ENCODE measurements around the gene KCNT2. TPM values are rescaled to one million over a fixed set of nuclear protein-coding genes. Genes with fewer than 3 reads are reported as not detected.

Gene KCNT2
- total RNA-seq, 1 experiment from 2014 or later, result 0.41 TPM

DNA sequence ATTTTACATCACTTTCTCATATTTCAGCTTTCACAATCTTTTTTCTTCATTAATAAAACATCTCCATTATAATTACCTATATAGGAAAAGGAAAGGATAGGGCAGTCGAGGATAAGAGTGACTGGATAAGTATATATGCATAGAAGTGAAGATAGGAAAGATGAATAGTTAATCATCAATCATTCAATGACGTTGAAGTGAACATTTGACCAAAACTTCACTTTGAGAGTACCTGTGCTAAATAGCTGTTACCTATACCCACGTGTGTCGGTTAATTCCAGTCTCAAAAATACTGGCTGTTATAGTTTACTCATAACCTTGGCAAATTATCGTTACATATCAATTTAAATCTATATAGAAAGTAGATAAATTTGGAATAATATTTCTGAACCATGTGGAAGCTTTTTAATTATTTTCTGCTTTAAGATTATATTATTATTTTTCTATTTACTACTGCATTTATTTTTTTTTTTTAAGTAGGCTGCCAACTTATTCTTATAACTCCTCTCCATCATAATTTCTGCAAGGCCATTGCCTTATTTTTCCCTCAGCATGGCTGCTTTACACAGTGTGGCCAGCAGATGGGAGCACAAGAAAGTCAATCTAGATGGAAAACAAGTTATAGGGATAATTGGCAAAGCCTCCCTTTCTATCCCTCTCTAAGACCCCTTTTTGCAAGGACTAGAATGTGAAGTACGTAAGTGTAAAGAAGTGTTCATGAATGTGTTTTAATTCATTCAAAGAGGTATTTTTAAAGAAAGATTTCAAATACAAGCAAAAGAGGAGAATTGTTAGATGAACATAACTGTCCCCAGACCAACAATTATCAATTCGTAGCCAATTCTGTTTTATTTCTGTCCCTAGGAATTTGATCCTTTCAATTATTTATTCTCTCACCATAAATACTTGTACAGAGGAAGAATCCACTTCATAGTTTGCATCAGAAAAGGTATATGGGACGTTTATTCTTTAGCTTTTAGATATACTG, 290.4 kb downstream of the KCNT2 start:
- DNase-seq (ENCODE audit: low read depth, low spot score) (peak; percentile 7), ATAC-seq (no peak)
- H3K27ac ChIP-seq (ENCODE audit: low read length), result no peak overlapping the region
- in situ Hi-C loops (cut with HindIII; ENCODE audit: low pct_unique_long_range_greater_than_20kb, low sequenced_read_pairs), result no loop called here
- ChIA-PET CTCF (interaction anchor here (0.7 kb wide), 1 partner anchor 78 kb away, joined by 4 read pairs; no protein-coding TSS in a partner anchor), POLR2A (no interaction called here)
- H3K27me3 ChIP-seq (ENCODE audit: control insufficient read depth, insufficient read depth, low read length), result no peaks in the 10 kb centered on the region
- H3K9me3 ChIP-seq (ENCODE audit: control insufficient read depth, insufficient read depth, low read depth, low read length), result no peaks in the 10 kb centered on the region
- TF ChIP-seq SIN3A (IDR thresholded peaks at IDR 0.05; ENCODE audit: borderline replicate concordance, insufficient read depth, low read depth, low read length) (no peak), POLR2AphosphoS5 (IDR thresholded peaks at IDR 0.05; ENCODE audit: low read depth, low read length) (no peak), TCF7L2 (IDR thresholded peaks at IDR 0.05; ENCODE audit: low read depth, low read length) (no peak), CTCF (IDR thresholded peaks at IDR 0.05) (peak; percentile 66; the same call in 1 of the 2 replicates)
- TF ChIP-seq, protein P1, sequence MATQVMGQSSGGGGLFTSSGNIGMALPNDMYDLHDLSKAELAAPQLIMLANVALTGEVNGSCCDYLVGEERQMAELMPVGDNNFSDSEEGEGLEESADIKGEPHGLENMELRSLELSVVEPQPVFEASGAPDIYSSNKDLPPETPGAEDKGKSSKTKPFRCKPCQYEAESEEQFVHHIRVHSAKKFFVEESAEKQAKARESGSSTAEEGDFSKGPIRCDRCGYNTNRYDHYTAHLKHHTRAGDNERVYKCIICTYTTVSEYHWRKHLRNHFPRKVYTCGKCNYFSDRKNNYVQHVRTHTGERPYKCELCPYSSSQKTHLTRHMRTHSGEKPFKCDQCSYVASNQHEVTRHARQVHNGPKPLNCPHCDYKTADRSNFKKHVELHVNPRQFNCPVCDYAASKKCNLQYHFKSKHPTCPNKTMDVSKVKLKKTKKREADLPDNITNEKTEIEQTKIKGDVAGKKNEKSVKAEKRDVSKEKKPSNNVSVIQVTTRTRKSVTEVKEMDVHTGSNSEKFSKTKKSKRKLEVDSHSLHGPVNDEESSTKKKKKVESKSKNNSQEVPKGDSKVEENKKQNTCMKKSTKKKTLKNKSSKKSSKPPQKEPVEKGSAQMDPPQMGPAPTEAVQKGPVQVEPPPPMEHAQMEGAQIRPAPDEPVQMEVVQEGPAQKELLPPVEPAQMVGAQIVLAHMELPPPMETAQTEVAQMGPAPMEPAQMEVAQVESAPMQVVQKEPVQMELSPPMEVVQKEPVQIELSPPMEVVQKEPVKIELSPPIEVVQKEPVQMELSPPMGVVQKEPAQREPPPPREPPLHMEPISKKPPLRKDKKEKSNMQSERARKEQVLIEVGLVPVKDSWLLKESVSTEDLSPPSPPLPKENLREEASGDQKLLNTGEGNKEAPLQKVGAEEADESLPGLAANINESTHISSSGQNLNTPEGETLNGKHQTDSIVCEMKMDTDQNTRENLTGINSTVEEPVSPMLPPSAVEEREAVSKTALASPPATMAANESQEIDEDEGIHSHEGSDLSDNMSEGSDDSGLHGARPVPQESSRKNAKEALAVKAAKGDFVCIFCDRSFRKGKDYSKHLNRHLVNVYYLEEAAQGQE (IDR thresholded peaks at IDR 0.05; ENCODE audit: insufficient read depth in 1 of 2, low read depth in 2 of 2, low read length in 1 of 2), result no peak
- no peak overlapping the region for H3K4me3 ChIP-seq (ENCODE audit: low read depth in 2 of 2, low read length in 2 of 2)
- intact Hi-C loops (cut with micrococcal nuclease; ENCODE audit: unreplicated experiment), result loop anchor here (1.0 kb wide), 1 partner anchor 341 kb away; no protein-coding TSS in a partner anchor
- no peaks in the 10 kb centered on the region for H3K36me3 ChIP-seq (ENCODE audit: control insufficient read depth, insufficient read depth, low read length)
- no TSS peak for BruUV-seq (replicated peaks)
- H3K4me1 ChIP-seq (ENCODE audit: control insufficient read depth, insufficient read depth, low read length), result no peaks in the 10 kb centered on the region

DNA sequence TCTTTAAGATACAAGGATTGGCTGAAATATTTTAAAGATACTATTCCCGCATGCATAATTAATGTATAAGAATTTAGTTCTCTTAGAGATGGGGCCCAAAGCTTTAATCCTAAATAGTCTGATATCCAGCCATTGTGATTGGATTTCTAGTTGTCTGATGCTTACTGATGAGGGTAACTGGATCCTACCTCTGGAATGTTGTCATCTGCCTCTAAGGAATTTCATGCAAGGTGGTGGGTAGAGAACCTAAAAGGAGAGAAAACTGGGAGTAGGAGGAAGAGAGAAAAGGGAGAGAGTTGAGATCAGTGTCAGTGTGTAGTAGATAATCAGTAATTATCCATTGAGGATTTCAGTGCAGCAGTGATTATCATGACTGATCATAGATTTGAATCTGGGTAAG, 295.5 kb downstream of the KCNT2 start:
- Histone ChIP-seq H3K4me1 (ENCODE audit: control insufficient read depth, insufficient read depth, low read length) (no peaks in the 10 kb centered on the region), H3K27me3 (ENCODE audit: control insufficient read depth, insufficient read depth, low read length) (no peaks in the 10 kb centered on the region), H3K36me3 (ENCODE audit: control insufficient read depth, insufficient read depth, low read length) (no peaks in the 10 kb centered on the region), H3K9me3 (ENCODE audit: control insufficient read depth, insufficient read depth, low read depth, low read length) (no peaks in the 10 kb centered on the region), H3K27ac (ENCODE audit: low read length) (no peak overlapping the region), H3K4me3 (ENCODE audit: low read depth in 2 of 2, low read length in 2 of 2) (no peak overlapping the region)
- intact Hi-C loops (cut with micrococcal nuclease; ENCODE audit: unreplicated experiment), result no loop called here
- DNase-seq (ENCODE audit: low read depth, low spot score), result no peak
- TF ChIP-seq CTCF (IDR thresholded peaks at IDR 0.05) (no peak), POLR2AphosphoS5 (IDR thresholded peaks at IDR 0.05; ENCODE audit: low read depth, low read length) (no peak), SIN3A (IDR thresholded peaks at IDR 0.05; ENCODE audit: borderline replicate concordance, insufficient read depth, low read depth, low read length) (no peak), TCF7L2 (IDR thresholded peaks at IDR 0.05; ENCODE audit: low read depth, low read length) (no peak)
- TF ChIP-seq, protein P1 (IDR thresholded peaks at IDR 0.05; ENCODE audit: insufficient read depth in 1 of 2, low read depth in 2 of 2, low read length in 1 of 2), result no peak
- in situ Hi-C loops (cut with HindIII; ENCODE audit: low pct_unique_long_range_greater_than_20kb, low sequenced_read_pairs), result no loop called here
- no TSS peak for BruUV-seq (replicated peaks)
- ChIA-PET POLR2A (no interaction called here), CTCF (no interaction called here)
- ATAC-seq, result no peak
